GM18502 (cell line): ENCODE results near the gene ALG14.

Experiments used
- ATAC-seq: cut with Tn5 transposase; IDR thresholded peaks from one replicate; pipeline ENCODE4 v1.9.1; 2021; ENCODE audit warnings: mild to moderate bottlenecking; ENCODE audit not compliant: unreplicated experiment, poor library complexity

The ALG14 gene

GRCh38 chr1:94937820-94938219, 134.9 kb downstream of the ALG14 start:
- no peak for ATAC-seq

GRCh38 chr1:94936861-94937620, 135.7 kb downstream of the ALG14 start:
- no peak for ATAC-seq

- no peak for ATAC-seq
These were observed 137.3 kb downstream of the ALG14 start for GRCh38 chr1:94935476-94935875.

- ATAC-seq: no peak
These were observed 137.7 kb downstream of the ALG14 start for GRCh38 chr1:94935034-94935433.

DNA sequence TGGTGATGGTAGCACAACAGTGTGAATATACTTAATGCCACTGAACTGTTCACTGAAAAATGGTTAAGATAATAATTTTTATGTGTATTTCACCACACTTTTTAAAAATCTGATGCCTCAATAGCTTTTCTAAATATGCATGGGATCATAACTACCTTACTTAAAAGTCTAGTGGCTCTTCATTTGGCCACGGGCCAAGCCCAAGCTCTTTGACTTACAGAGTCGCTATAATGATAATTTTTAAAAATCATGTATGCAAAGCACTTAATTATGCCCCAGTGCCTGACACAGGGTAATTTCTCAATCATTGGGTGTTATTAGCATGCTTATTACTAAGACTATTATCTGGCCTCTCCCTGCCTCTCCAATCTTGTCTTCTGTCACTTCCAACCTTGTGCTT, 138.2 kb downstream of the ALG14 start:
- no peak for ATAC-seq

DNA sequence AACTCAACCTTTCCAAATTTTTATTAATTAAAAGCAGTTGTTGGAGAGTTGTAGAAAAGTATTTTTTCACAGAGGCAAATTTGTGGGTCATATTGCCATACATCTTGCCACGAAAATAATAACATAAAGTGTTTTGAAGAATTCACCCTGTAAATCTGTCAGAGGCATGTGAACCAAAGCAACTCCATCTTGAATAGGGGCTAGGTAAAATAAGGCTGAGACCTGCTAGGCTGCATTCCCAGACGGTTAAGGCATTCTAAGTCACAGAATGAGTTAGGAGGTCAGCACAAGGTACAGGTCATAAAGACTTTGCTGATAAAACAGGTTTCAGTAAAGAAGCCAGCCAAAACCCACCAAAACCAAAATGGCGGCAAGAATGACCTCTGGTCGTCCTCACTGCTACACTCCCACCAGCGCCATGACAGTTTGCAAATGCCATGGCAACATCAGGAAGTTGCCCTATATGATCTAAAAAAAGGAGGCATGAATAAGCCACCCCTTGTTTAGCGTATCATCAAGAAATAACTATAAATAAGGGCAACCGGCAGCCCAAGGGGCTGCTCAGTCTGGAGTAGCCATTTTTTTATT, 141.4 kb downstream of the ALG14 start:
- no peak for ATAC-seq

DNA sequence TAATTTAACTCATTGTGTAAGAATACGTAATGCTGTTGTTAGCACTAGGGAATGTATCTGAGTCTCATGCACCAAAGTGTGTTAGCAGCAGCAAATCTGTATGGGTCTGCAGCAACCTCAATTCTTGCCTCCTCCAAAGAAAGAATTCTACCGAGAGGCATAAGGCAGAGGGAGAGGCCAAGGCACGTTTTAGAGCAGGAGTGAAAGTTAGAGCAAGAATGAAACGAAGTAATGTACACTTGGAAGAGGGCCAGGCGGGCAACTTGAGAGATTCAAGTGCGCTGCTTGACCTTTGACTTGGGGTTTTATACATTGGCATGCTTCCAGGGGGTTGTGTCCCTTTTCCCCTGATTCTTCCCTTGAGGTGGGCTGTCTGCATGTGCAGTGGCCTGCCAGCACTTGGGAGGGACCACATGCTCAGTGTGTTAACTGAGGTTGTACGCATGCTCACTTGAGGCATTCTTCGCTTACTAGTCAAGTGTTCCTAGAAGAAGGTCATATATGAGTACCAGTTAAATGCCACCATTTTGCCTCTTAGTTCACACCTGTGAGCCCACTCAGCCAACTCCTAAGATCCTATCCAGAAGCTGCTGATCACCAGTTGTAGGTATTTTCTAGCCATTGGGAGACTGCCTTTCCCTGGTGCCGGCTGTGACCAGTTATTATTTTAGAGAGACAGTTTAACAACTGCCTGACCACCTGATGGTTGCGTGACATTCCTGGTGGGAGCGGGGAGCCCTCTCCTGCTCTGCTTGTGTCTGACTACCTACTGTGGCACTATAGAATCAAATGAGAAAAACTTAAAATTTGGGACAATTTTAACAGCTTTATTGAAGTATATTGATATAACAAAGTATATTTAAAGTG, 143.2 kb downstream of the ALG14 start:
- ATAC-seq: no peak

DNA sequence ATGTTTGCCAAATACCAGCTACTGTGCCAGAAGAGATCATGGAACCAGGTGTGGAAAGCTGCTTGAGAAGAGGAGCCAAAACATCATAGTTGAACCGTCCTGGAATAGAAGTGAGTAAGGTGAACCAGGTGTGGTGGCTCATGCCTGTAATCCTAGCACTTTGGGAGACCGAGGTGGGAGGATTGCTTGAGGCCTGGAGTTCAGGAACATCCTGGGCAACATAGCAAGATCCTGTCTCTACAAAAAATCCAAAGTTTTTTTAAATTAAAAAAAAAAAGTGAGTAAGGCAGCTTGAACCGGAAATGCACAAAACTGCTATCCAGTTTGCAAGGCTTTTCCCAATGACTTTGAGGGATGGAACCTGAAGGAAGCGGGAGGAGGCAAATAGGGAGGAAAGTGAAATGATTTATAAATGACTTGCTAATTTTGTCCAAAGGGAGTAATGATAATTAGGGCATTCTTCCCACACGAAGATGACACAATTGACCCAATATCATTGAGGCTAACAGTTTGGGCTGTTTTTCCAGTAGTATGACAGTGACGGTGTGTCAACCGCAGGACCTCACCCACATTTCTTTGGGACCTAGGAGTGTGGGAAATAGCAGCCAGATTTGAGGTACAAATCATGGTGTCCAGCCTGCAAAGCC, 144.3 kb downstream of the ALG14 start:
- ATAC-seq: no peak

- no peak for ATAC-seq
These were observed 145.2 kb downstream of the ALG14 start for GRCh38 chr1:94927405-94928175.

DNA sequence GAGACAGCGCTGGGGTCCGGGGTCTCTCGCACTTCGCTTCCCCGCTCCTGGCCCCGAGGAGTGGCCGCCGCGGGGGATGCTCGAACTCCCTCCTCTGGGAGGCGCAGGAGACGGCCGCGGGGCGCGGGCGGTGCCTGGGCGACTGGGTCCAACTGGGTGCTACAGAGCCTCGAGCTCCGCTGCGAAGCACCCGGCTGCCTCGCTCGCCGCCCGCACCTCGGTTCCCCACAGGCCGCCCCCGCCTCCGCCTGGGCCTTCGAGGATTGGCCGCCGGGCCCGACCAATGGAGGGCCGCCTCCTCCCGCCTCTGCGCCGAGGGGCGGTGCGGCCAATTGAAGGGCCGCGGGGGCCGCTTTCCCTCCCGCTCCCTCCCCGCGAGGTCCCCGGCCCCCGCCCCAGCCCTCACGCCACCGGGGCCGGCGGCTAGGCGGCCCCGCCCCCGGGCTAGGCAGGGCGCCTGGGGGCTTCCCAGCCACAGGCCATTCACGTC, 145.8 kb downstream of the ALG14 start, which contains the start of gene CNN3:
CNN3 (minus strand) TSS at position 196 of the 490 bp plus-strand sequence. CDS start 216 bp downstream, outside the sequence.
- peak; percentile 88 for ATAC-seq

DNA sequence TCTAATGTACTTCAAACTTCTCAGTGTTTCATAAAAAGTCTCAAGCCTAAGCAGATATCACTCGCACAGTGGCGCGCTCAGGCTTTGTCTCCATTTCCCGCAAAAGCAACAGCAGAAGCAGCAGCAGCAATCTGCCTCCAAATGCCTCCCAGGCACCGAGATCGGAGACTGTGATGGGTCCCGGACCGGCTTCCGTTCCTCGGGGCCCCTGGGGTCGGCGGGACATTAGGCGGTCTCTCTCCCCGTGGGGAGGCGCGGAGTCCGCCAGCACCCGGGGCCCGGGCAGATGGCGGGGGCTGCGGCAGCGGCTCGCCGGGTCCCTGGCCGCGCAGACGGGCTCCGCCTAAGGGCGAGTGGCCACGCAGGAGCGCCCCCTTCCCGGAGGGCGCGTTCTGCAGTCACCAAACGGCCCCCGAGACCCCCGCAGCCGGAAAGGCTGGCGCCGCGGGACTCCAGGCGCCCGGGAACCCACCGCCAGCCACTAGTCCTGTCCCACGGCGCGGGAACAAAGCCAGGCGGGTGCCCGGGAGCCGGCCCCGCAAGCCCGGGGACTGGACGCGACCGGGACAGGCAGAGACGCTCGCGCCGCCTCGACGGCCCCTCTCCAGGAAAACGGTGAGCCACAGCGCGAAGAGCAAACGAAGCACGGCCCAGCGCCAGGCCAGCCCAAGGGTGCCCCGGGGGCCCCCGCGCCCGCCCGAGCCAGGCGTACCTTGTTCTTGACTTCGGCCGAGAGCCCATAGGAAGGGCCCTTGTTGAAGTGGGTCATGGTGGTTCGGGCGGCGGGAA, 146.4 kb downstream of the ALG14 start:
- peak; percentile 33 for ATAC-seq

- ATAC-seq: no peak
These were observed 147.1 kb downstream of the ALG14 start for GRCh38 chr1:94925561-94926125.

- ATAC-seq: no peak
These were observed 147.7 kb downstream of the ALG14 start for GRCh38 chr1:94925004-94925403.
